ENCODE data around the gene UBTD2.
"Not testable (repeated sequence)": the region's sequence is repeated elsewhere in the genome, so short reads cannot be mapped to it uniquely, and the experiment has no call there.

Gene UBTD2

GRCh38 chr5:172283020-172283861 lies at the start of gene UBTD2:
Gene UBTD2 (minus strand): TSS chr5:172283764. CDS start chr5:172283665, 99 bp downstream.
- DNase-seq = peak; percentile 70 to 76 (median 76)

- not testable (repeated sequence) for DNase-seq
Observed at GRCh38 chr5:172326901-172327300, 43.3 kb upstream of the UBTD2 start.

- DNase-seq = no peak
Observed at GRCh38 chr5:172325452-172325851, 41.9 kb upstream of the UBTD2 start.

GRCh38 chr5:172322028-172322965 lies 38.7 kb upstream of the UBTD2 start:
- peak in 2 of 3 experiments; percentile 47 to 75 for DNase-seq

- DNase-seq = peak in 2 of 3 experiments; percentile 43 to 79
Observed at GRCh38 chr5:172321593-172321992, 38.0 kb upstream of the UBTD2 start.

- no peak for DNase-seq
Observed at GRCh38 chr5:172319708-172320441, 36.3 kb upstream of the UBTD2 start.

GRCh38 chr5:172315587-172316493 lies 32.3 kb upstream of the UBTD2 start:
- DNase-seq = no peak

GRCh38 chr5:172313915-172314314 lies 30.4 kb upstream of the UBTD2 start:
- no peak for DNase-seq

GRCh38 chr5:172312286-172312685 lies 28.7 kb upstream of the UBTD2 start:
- DNase-seq = no peak

GRCh38 chr5:172311605-172312004 lies 28.0 kb upstream of the UBTD2 start:
- DNase-seq = no peak

- DNase-seq = no peak
Observed at GRCh38 chr5:172311026-172311425, 27.5 kb upstream of the UBTD2 start.

- no peak for DNase-seq
Observed at GRCh38 chr5:172305380-172305779, 21.8 kb upstream of the UBTD2 start.

GRCh38 chr5:172303572-172304335 lies 20.2 kb upstream of the UBTD2 start:
- no peak for DNase-seq

GRCh38 chr5:172303162-172303561 lies 19.6 kb upstream of the UBTD2 start:
- DNase-seq = no peak

- no peak for DNase-seq
Observed at GRCh38 chr5:172302047-172302710, 18.6 kb upstream of the UBTD2 start.

- no peak for DNase-seq
Observed at GRCh38 chr5:172299916-172300439, 16.4 kb upstream of the UBTD2 start.

- DNase-seq = no peak
Observed at GRCh38 chr5:172294831-172295230, 11.3 kb upstream of the UBTD2 start.

- no peak for DNase-seq
Observed at GRCh38 chr5:172293745-172294342, 10.3 kb upstream of the UBTD2 start.

GRCh38 chr5:172293054-172293744 lies 9.6 kb upstream of the UBTD2 start:
- DNase-seq = peak; percentile 54 to 73 (median 58)
